Psoas muscle (tissue), 8 donors: ENCODE measurements around the gene CFAP107. TPM values are rescaled to one million over a fixed set of nuclear protein-coding genes. Genes with fewer than 3 reads are reported as not detected.

Experiments
- ATAC-seq, 4 donors: fragments of 200-7000 bp; cut with Tn5 transposase; one replicate each; pipeline ENCODE4 v1.9.1; 2020; ENCODE audit warnings: moderate library complexity in 3 of 4, mild to moderate bottlenecking in 2 of 4
- DNase-seq, 2 donors: peaks; one replicate each; pipeline ENCODE4 v3.0.0-alpha.2; 2020
- H3K27ac ChIP-seq: fragments of 200-600 bp; one replicate; pipeline ENCODE4 v1.8.0; 2022
- H3K27me3 ChIP-seq, 3 donors: fragments of 200-600 bp in 1 of 3; one replicate each; pipeline versions ENCODE4 v1.6.1 to v1.8.0; 2013 to 2022; ENCODE audit warnings: low read length in 2 of 3, mild to moderate bottlenecking in 2 of 3, moderate library complexity in 1 of 3; ENCODE audit not compliant: insufficient read depth in 3 of 3
- H3K36me3 ChIP-seq, 2 donors: fragments of 200-600 bp in 1 of 2; one replicate each; pipeline versions ENCODE4 v1.6.1 to v1.8.0; 2013 to 2022; ENCODE audit warnings: low read depth in 1 of 2, mild to moderate bottlenecking in 1 of 2, moderate library complexity in 1 of 2; ENCODE audit not compliant: insufficient read depth in 1 of 2
- H3K4me1 ChIP-seq: fragments of 200-600 bp; one replicate; pipeline ENCODE4 v1.8.0; 2022
- H3K4me3 ChIP-seq: fragments of 200-600 bp; one replicate; pipeline ENCODE4 v1.8.0; 2022; ENCODE audit warnings: mild to moderate bottlenecking
- H3K9me3 ChIP-seq: fragments of 200-600 bp; one replicate; pipeline ENCODE4 v1.8.0; 2022
- CTCF ChIP-seq: fragments of 200-600 bp; IDR thresholded peaks from one replicate; pipeline ENCODE4 v1.8.0; 2022; ENCODE audit warnings: antibody characterized with exemption
- WGBS, 3 donors: extraction: QIAGEN DNeasy Blood & Tissue Kit; methylation state at CpG; one replicate each; pipeline versions ENCODE4 v1.1.6 to v1.1.7; 2013; 5-methylcytosine and 5-hydroxymethylcytosine counted together
- intact Hi-C, 2 donors: fragments of 100-400 bp; cut with DNase I; formaldehyde crosslinking; loops; one replicate each; pipeline versions ENCODE4 v1.11.0 to v1.14.2; 2022
- polyA plus RNA-seq, 3 donors: library from polyadenylated mRNA; stranded (reverse); fragments of 200-250 nt; gene quantifications; one replicate each; pipeline ENCODE4 v1.2.3, GENCODE V29; 2013
- total RNA-seq, 4 donors: library from RNA; stranded (reverse); fragmentation: NEBNext Ultra II Directional in 2 of 4; extraction: Animal tissue kit (Norgen Biotek cat#: 25700) in 2 of 4; gene quantifications; one replicate each; pipeline versions ENCODE4 v1.2.1 to v1.2.4, GENCODE V29; 2021 to 2023
- donor health status: healthy with polysubstance abuse.
- donor health status: DM: no; HTN: no; CAD: no; lungs with moderate emphysema.
- donor health status: Bipolar disorder and iron deficiency.
- donor health status: healthy.
- donor health status: DM: yes; HTN: yes; CAD: no.
- donor health status: DM: no; HTN: no; CAD: no.
- donor health status: DM: no; HTN: no; CAD: no.
- donor health status: DM: yes; HTN: yes; CAD: no.

CFAP107 gene
- total and polyA plus RNA-seq, 7 donors, result 0.04 TPM; not detected in 6

DNA sequence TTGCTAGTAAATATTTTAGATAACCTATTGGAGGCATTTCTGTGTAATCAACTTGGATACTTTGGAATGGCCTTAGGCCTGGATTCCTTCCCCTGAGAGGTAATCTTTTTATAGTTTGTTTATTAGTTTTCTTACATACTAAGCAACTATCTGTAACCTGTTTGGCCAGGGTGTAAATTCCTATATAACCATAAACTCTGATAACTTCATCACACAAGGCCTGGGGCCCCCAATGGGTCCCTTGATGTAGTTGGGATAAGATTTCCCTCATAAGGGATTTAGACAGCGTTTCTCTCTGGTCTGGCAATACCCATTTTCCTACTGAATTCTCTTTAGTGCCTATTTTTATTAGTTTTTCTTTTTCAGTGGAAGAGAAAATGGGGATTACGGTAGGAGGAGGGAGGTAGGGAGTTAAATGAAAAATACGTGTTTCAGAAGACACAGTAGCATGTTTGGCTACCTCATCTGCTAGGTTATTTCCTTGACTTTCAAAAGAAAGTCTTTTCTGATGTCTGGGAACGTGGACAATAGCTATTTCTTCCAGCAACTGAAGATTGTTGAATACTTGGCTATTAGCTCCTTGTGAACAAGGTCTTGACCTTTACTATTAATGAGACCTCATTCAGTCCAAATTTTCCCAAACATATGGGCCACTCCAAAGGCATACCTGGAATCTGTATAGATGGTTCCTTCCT, 37.5 kb upstream of the CFAP107 start:
- no peak for ATAC-seq
- intact Hi-C loops, result no loop called here
- Histone ChIP-seq H3K27me3 (no peaks in the 10 kb centered on the region), H3K4me1 (no peaks in the 10 kb centered on the region), H3K4me3 (no peak overlapping the region), H3K9me3 (peaks cover 8% of the 10 kb centered on the region), H3K36me3 (no peaks in the 10 kb centered on the region), H3K27ac (no peak overlapping the region)
- TF ChIP-seq CTCF, result no peak
- DNase-seq, result no peak
- WGBS, 3 donors, result 75 to 77% (median 76%) methylated on average over 4 of the region's 4 CpGs

- DNase-seq, result no peak
- Histone ChIP-seq H3K27me3 (no peaks in the 10 kb centered on the region), H3K4me1 (no peaks in the 10 kb centered on the region), H3K36me3 (no peaks in the 10 kb centered on the region), H3K4me3 (no peak overlapping the region), H3K9me3 (peaks cover 2% of the 10 kb centered on the region), H3K27ac (no peak overlapping the region)
- ATAC-seq, result no peak
- 27 to 52% (median 34%) methylated on average over 1 of the region's 1 CpG for WGBS, 3 donors
- TF ChIP-seq CTCF, result no peak
- intact Hi-C loops, result no loop called here
These were observed 36.9 kb upstream of the CFAP107 start for GRCh38 chr1:12709091-12709491.

DNA sequence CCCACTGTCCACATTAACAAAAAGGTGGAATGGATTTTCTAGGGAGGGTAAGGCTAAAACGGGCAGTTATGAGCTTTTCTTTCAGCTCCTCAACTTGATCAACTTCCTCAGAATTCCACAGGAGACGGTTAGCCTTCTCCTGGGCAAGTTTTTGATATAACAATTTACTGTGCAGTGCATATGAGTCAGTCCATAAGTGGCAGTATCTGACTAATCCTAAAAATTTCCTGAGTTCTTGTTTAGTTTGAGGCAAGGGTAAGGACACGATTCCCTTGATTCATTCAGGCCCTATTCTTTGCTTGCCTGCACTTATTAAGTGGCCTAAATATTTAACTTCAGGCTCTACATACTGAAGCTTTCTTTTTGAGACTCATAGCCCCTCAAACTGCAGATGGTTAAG, 36.3 kb upstream of the CFAP107 start:
- ATAC-seq, result no peak
- Histone ChIP-seq H3K4me1 (no peaks in the 10 kb centered on the region), H3K4me3 (no peak overlapping the region), H3K9me3 (no peaks in the 10 kb centered on the region), H3K27ac (no peak overlapping the region), H3K27me3 (no peaks in the 10 kb centered on the region), H3K36me3 (no peaks in the 10 kb centered on the region)
- 68 to 79% (median 77%) methylated on average over 3 of the region's 3 CpGs for WGBS, 3 donors
- no peak for TF ChIP-seq CTCF
- intact Hi-C loops, result no loop called here
- DNase-seq, result no peak

GRCh38 chr1:12711536-12711935, 34.5 kb upstream of the CFAP107 start:
- Histone ChIP-seq H3K27me3 (no peaks in the 10 kb centered on the region), H3K4me3 (no peak overlapping the region), H3K9me3 (no peaks in the 10 kb centered on the region), H3K36me3 (no peaks in the 10 kb centered on the region), H3K27ac (no peak overlapping the region), H3K4me1 (no peaks in the 10 kb centered on the region)
- intact Hi-C loops, result no loop called here
- TF ChIP-seq CTCF, result no peak
- 66 to 72% (median 72%) methylated on average over 3 of the region's 3 CpGs for WGBS, 3 donors
- ATAC-seq, result no peak
- no peak for DNase-seq

- Histone ChIP-seq H3K27ac (no peak overlapping the region), H3K4me3 (no peak overlapping the region), H3K4me1 (no peaks in the 10 kb centered on the region), H3K36me3 (no peaks in the 10 kb centered on the region), H3K27me3 (no peaks in the 10 kb centered on the region), H3K9me3 (no peaks in the 10 kb centered on the region)
- no peak for TF ChIP-seq CTCF
- WGBS, 3 donors, result 64 to 84% (median 75%) methylated on average over 1 of the region's 1 CpG
- ATAC-seq (no peak), DNase-seq (no peak)
- intact Hi-C loops, result no loop called here
These were observed 33.9 kb upstream of the CFAP107 start for GRCh38 chr1:12712076-12712475.
